ENCODE data around the gene VENTX.

Gene VENTX

GRCh38 chr10:133285217-133285616 lies 47.6 kb downstream of the VENTX start:
- DNase-seq (ENCODE audit: low read depth in 2 of 2) = no peak

- DNase-seq (ENCODE audit: low read depth in 2 of 2) = no peak
Measured at GRCh38 chr10:133286366-133286765, 48.7 kb downstream of the VENTX start.

- DNase-seq (ENCODE audit: low read depth in 2 of 2) = no peak
Measured at GRCh38 chr10:133287832-133288500, 50.3 kb downstream of the VENTX start.

- no peak for DNase-seq (ENCODE audit: low read depth in 2 of 2)
Measured at GRCh38 chr10:133289761-133290160, 52.1 kb downstream of the VENTX start.
